Amniotic epithelial cell (primary cell): ENCODE results near the gene TIAM1.

ENCODE experiments used
- DNase-seq: peaks from one replicate; pipeline ENCODE4 v3.0.0-alpha.2; 2010; ENCODE audit warnings: low read depth

Gene TIAM1

DNA sequence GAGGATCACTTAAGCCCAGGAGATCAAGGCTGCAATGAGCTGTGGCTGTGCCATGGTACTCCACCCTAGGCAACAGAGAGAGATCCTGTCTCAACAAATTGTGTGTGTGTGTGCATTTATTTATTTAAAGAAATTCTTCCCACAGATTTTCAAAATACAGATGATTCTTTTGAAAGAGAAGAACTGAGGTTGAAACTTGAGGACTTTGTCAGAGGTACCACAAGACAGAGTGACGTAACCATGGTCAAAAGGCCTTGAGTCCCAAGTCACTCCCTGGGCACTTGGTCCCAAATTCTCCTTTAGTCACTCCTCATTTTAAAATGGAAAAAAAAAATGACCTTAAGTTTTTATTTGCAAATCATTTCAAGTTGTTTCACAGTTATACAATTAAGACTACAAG, 57.4 kb downstream of the TIAM1 start:
- no peak for DNase-seq

DNA sequence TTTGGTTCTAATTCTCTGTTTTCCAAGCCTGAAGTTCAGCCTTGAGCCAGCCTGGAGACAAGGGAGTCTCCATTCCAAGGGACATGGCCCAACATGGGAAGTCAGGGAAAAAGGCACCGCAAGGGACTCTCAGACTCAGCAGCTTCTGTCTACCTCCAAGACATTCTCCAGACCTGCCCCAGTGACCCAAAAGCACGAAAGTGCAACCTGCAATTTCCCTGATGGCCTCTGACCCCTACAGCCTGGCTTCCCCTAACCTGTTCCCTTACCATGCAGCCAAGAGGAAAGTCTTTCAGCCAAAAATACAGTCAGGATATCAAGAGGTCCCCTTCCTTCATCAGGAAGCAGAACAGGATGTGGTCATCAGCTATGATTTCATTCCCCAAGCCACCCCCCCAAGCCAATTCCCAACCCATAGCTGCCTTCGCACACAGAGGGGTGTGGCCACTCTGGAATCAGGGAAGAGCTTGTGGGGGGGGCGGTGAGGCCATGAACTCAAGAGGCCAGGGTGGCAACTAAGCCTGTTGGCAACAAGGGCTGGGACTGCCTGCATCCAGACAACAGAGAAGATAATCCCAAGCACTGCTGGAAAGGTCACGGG, 59.2 kb downstream of the TIAM1 start:
- DNase-seq: peak; percentile 23

DNA sequence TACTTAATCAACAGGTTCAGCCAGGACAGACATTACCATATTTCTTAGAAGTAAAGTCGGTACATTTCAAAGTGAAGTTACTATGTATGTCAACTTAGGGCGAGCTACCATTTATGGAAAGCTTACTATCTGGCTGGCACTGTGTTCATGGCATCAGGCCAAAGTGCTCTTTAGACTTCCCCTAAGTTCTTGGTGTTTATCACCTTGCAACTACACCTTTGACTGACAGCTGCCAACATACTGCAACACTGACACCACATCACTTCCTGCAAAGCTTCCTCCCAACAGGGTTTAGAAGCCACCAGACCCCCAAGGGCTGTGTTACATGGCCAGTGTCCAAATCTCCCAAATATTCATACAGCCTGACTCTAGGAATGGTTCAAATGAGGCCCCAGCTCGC, 61.0 kb downstream of the TIAM1 start:
- no peak for DNase-seq

DNA sequence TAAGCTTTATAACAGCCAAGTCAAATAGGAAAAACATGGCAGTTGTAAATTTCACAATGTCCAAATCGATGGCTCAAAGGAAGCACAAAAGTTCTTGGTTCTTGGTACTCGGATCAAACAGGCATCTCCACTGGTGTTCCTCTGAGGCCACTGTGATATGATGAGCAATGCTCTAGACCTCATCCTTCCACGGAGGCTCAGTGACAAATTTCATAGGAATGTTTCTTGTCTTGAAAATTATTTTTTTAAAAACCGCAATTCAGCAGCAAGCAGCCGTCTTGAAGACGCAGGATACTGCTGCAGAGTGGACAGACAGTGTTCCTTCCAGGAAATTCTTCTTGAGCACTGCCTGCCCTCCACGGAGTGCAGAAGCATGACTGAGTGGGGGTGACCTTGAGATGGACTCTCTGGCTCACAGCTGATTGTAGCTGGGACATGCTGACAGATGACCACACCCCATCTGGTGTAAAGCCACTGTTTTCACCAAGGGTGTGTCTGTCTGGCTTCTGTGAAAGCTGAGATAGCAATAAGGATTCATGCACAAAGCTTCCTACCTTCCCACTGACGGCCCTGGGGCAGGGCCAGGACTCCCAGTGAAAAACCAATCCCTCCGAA, 61.9 kb downstream of the TIAM1 start:
- peak; percentile 95 for DNase-seq

DNA sequence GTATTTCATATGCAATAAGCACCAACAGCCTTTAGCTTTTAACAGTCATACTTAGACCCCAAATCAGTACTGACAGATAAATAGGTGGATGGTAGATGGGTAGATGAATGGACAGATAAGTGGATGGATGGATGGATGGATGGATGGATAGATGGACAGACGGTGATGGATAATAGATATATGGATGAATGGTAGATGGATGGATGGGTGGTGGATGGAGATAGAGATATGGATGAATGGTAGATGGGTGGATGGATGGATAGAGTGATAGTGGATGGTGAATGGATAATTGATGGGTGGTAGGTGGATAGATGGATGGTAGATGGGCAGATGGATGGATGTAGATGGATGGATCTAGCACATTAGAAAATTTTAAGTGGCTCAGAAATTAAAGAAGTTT, 62.5 kb downstream of the TIAM1 start:
- DNase-seq: no peak

DNA sequence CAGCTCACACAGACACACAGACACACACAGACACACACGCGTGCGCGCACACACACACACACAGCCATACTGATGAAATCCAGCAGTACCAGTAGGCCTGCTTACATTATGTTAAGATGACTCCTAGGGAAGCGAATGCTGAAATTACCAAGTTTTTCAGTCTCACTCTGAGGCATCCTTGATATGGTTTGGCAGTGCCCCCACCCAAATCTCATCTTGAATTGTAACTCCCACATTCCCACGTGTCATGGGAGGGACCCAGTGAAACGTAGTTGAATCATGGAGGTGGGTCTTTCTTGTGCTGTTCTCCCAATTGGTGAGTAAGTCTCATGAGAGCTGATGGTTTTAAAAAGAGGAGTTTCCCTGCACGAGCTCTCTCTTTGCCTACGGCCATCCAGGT, 64.1 kb downstream of the TIAM1 start:
- DNase-seq: peak; percentile 48

DNA sequence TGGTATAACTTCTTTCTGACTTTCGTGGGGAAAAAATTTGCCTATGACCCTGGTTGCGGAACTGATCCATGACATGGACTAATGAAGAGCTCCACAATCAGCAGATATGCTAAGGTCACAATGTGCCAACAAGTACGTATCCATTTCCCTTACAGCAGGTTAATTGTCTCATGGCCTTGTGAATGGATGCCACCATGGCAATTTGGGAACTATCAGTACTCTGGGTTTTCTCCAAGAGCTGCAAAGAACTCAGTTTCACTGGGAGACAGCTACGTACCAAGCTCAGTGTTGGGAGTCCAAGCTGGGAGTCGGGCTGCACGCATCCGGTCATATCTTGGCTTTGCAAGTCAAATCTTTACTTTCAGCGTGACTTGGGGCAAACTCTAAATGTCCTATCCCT, 64.8 kb downstream of the TIAM1 start:
- DNase-seq: no peak

DNA sequence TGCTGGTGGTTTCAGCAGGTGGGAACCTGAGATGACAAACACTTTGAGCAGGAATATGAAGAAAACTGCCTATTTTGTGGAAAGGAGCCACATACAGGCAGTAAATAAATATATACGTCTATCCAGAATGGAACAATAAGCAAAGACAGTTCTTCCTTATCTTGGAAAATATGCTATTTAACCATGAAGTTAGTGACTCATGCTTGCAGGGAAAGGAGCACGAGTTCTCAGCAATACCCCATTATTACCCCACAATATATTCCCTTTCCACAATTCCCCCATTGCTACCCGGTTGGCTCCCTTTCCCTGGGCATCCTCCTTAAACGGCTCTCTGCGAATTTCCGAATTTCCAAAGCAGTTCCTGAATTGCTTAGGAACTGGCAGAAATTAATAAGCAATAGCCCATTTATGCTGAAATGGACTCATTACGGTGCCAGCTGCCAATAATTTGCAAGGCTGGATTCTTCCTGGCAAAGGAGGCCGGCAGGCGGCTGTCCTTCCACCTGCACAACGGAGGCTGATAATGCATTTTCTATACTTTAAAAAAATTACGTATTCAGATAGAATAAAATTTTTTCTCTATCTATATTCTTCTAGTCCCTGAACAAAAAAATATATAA, 65.4 kb downstream of the TIAM1 start:
- peak; percentile 55 for DNase-seq

DNA sequence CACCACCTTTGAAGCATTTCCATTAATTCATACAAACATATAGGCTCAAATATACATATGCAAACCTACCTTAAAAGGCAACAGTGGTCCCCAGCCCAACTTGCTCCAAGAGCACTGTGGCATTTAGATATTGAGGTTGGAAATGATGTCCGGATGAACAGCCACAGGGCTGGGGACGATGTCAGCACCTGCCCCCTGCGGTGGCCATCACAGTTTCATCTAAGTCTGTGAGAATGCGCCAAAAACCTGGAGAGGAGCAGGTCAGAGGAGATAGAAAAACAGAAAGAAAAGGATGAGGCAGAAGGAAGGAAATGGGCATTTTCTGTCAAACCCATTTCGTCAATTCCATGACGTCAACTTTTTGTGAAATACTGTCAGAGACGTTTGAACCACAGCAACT, 67.4 kb downstream of the TIAM1 start:
- no peak for DNase-seq

DNA sequence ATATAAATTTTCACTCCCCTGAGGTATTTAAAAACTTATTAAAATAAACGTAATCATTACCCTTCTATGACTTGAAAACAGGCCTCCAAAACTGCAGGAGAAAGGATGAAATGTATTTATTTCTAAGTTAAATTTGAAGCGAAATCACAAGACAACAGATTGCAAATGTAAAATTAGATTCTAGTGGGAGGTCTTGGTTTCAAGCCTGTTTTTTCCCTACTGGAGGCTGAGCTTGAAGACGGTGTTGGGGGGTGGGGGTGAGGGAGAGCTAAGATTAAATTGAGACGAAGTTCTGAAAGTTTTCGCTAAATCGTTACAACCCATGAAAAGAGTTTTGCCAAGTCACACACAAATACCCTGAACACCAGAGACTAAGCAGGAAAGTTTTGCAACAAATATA, 68.2 kb downstream of the TIAM1 start:
- no peak for DNase-seq

DNA sequence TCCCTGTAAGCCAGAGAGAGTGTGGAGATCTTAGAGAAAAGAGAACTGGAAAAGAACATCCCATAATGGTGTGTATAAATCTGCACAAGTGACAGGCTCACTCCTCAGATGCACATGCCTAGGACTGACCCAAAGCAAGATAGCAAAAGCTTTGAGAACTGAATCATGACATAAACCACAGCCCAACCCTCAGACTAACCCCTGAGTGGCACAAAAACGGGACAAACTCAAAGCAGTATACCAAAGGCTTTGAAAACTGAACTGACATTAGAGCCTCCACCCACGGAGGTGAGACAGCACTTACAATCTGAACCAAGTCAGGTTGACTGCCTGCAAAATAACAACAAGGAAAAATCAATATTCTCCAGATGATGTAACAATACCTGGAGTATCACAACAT, 70.8 kb downstream of the TIAM1 start:
- peak; percentile 28 for DNase-seq

DNA sequence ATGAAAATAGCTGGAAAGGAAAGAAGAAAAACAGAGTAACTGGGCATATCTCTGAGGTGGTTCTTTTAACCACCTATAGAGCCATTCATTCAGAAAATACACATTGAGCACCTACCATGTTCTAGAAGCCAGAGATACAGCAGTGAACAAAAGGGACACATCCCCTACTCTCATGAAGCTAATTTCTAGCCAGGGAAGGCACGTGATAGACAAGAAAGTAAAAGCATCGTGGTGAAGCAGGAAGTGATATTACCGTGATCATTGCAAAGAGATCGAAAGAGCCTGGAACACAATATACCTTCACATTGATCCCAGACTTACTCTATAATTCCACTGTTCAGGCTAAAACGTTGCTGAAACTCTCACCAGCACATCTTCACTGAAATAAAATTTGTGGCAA, 76.0 kb downstream of the TIAM1 start:
- no peak for DNase-seq

DNA sequence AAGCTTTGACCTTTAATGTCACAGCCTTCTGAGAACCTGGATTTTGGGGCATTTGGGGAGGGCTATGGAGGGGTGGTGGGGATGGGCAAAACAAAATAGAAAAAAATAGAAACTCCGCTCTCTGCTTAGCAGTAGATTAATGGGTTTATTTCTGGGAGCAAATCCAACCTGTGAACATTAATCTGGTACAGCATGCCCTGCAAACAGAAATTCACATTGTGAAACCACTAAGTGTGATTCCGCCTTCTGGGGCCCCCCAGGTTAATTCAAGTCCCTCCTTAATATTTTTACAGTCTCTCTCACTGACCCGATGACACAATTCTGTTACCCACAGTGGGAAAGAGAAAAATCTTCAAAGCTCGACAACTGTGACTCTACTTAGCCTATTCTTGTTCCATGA, 76.4 kb downstream of the TIAM1 start:
- DNase-seq: no peak

DNA sequence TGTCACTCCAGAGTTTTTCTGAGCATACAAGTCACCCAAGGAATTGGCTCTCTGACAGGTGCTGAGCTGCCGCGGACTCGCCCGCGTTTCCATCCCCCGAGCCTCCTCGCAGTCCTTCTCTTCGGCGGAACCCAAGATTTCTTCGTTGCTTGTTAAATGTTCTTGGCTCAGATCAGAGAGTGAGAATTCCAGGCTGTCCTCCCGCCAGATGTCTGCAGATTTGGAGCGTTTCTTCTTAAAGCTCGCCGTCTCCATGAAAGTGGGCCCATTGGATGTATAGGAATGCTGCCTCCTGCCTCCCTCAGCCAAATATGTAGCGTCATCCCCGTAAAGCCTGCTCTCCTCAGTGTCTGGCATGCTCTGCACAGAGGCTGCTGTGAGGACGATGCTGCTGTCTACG, 77.8 kb downstream of the TIAM1 start:
- no peak for DNase-seq

DNA sequence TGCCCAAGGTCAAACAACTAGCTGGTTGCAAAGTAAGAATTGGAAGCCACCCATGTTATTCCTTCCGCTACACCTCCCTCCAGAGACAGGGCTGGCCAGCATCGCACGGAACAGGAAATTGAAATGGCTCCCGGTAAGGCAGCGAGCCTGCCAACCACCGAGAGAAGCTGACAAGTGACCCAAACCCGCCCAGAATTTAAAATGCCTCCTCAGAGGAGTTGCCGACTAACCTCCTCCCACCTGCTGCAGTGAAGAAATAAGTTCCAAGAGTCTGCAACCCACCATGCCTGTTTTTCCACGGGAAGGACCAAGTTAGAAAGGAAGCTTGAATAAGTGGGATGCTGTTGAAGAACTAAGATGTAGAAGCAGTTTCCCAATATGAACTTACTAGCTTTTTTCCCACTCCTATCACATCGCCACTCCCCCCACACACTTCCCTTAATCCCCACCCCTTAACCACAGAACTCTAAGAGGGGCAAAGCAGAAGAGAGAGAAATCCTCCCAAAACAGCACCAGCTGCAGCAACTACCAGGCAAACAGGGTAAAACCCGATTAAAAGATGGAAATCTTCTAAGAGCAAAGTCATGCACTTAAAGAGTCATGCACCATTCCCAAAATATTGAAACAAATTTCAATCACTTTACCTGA, 78.6 kb downstream of the TIAM1 start:
- DNase-seq: no peak

DNA sequence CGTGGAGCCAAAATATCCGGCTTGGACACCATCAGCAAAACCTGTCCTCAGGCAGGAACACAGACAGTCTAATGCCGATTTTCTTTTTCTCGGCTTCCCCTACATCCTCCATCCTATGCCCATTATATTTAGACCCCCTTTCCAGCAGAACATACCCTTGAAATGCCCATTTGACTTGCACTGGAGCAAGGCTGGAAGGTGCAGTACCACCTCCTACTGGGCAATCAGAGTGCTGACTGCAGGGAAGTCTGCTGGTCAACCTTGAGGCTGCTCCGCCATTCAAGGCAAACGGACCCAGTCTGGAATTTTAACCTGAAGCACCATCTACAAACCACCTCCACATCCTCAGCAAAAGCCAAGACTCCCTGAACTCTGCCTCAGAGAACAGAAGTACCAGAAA, 79.5 kb downstream of the TIAM1 start:
- DNase-seq: no peak

DNA sequence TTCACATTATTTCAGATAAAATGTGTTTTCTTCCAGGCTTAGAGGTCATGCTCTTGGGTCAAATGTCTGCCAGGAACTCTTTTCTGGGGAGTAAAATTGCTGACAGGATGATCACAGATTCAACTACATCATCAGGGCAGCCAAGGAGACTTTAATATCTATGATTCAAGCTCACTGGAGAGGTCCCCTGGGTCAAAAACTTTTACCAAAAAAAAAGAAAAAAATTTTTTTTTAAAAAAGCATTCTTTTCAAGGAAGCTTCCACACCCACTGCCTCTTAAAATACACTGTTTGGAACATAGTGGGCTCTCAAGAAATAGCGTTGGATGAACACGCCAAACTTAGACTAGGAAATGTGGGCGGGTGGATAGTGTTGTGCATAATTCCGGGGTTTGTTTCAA, 81.3 kb downstream of the TIAM1 start:
- no peak for DNase-seq

DNA sequence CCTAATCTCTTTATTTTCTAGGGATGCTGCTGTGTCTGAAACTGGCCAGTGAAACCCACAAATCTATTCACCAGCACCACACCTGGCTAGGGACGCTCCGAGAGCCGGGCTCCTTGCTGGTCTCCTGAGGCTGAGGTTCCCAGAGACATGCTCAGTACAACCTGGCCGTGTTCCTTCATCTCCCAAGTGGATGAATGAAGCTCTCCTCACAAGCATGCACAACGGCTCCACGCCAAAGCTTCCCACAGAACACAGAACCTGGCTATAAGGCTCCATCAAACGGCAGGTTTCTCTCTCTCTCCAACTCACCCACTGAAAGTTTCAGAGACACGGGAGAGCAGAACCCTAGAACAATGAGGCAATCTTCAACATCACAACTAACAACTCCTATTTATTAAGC, 82.3 kb downstream of the TIAM1 start:
- DNase-seq: no peak

DNA sequence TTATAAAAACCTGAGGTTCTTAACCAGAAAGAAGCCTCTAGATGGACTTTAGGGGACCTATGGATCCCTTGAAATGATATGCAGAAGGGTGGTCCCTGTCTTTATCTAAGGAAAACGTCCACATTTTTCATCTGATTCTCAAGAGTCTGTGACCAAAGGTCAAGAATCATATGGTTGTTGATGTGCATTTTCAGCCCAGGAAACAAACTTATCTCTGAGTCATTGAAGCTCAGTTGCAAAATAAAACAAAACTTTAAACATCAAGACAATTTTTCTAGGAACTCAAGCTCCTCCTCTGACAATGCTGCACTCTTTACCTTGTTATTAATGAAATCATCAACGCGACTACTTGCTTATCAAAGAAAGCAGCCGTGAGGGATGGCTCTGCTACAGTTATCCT, 83.3 kb downstream of the TIAM1 start:
- peak; percentile 84 for DNase-seq

DNA sequence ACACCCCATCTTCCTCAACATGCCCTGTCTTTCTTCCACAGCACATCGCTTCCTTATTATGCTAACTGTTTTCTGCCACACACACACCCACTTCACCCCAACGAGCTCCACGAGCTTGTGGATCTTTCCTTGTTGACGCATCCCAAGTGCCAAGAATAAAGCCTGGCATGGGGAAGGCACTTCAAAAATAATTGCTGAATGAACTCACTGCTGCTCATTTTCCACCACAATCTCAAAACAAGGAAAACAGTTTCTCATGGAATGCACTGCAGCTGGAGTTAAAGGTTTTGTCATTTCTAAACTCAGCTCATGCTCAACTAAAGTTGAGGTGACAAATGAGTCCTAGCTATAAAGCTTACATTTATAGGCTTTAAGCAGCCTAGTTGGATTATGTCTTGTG, 86.0 kb downstream of the TIAM1 start:
- DNase-seq: no peak

DNA sequence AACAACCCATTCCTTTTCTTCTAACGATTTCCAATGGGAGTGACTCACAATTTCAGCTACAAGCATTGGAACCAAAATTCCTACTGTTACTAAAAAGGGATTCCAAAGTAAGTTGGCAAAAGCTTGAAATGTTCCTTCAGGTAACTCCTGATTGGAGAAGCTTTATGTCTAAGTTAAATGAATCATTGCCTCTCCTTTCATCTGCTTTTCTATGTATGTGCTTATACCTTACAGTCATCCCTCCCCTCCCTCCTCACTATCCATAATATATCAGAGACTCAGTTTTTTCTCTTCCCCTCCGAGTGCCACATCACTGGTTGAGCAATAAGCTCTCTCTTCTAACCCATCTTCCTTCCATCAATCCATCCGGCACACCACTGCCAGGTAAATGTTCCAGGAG, 86.8 kb downstream of the TIAM1 start:
- DNase-seq: no peak

DNA sequence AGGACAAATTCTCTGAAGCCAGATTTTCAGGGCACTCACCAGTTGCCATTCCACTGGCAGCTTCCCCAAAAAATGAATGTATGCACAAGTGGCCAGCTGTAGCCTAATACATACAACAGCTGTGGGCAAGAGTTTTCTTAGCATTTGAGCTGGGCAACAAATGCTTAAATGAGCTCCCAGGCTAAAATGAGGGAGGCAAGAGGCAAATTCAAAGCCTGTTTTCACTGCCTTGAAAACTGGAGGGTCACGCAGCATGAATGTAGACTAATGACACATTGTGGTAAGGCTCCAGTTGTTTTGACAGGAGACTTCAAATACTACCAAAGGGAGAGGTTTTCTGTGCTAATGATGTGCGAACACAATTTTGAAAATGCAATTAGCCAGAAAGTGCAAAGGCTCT, 88.2 kb downstream of the TIAM1 start:
- no peak for DNase-seq

DNA sequence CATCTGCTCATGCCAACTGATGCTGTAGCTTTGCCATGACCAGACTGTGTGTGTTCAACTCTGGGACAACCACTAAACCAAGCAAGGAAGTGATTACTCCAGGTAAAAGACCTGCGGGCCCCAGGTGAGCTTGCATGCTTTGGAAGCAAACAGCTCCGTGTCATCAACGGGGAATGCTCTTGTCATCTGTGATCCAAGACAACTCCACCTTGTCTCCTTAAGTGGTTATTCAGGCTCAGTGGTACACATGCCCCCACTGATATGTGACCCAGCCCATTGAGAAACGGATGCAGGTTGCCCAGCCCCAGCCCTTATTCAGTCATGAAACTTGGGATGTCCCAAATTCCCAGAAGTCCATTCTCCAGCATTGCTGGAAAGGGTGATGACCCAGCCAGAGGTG, 89.0 kb downstream of the TIAM1 start:
- no peak for DNase-seq

DNA sequence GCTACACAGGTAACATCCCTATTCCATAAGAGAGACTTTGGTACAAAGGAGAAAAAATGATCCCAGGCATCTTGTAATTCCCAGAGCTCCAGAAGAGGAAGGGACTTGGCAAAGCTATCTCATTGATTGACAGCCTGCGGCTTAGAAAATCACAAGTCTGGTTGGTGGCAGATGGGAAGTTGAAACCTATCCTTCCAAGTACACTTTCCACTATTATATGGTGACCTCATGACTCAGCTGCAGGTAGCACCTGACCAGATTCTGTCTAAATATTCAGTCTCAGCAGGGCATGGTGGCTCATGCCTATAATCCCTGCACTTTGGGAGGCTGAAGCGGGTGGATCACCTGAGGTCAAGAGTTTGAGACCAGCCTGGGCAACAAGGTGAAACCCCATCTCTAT, 89.9 kb downstream of the TIAM1 start:
- no peak for DNase-seq
